ENCODE measurements around the gene TRIM44.

- TF ChIP-seq CTCF (IDR thresholded peaks at IDR 0.05; ENCODE audit: low read depth, low read length) (no peak), POLR2A (IDR thresholded peaks at IDR 0.05; ENCODE audit: extremely low read depth, insufficient read length) (no peak), MAX (IDR thresholded peaks at IDR 0.05; ENCODE audit: low read depth, low read length) (no peak), MYC (IDR thresholded peaks at IDR 0.05; ENCODE audit: low read depth, low read length) (no peak)
These were observed 196.7 kb downstream of the TRIM44 start for GRCh38 chr11:35859301-35859700.
